Mesendoderm (in vitro differentiated cells): ENCODE results near the gene KIAA0319L.

Experiments
- DNase-seq: peaks from one replicate; pipeline ENCODE4 v3.0.0; 2013
- H2AK5ac ChIP-seq: 2 replicates; pipeline ENCODE4 v1.6.1; 2013; ENCODE audit warnings: low read length, inconsistent platforms
- H2BK120ac ChIP-seq: 2 replicates; pipeline ENCODE4 v1.6.1; 2013; ENCODE audit warnings: low read depth, mild to moderate bottlenecking, low read length, moderate library complexity, mixed read lengths
- H2BK15ac ChIP-seq: replicated peaks from 2 replicates; pipeline ENCODE4 v1.6.1; 2013; ENCODE audit warnings: low read depth, mild to moderate bottlenecking, moderate library complexity
- H2BK5ac ChIP-seq: 2 replicates; pipeline ENCODE4 v1.6.1; 2013; ENCODE audit warnings: low read length, inconsistent platforms
- H3K18ac ChIP-seq: 2 replicates; pipeline ENCODE4 v1.6.1; 2013; ENCODE audit warnings: mild to moderate bottlenecking, low read length, mixed read lengths
- H3K23ac ChIP-seq: one replicate; pipeline ENCODE4 v1.6.1; 2013; ENCODE audit warnings: low read length
- H3K27ac ChIP-seq: 2 replicates; pipeline ENCODE4 v1.5.1; 2013; ENCODE audit warnings: low read depth, mild to moderate bottlenecking, inconsistent platforms, low read length, moderate library complexity
- H3K27me3 ChIP-seq: 2 replicates; pipeline ENCODE4 v1.6.1; 2013; ENCODE audit warnings: low read length, control low read depth, mild to moderate bottlenecking, inconsistent platforms; ENCODE audit not compliant: insufficient read depth, poor library complexity
- H3K36me3 ChIP-seq: 2 replicates; pipeline ENCODE4 v1.6.1; 2013; ENCODE audit warnings: low read length, inconsistent platforms; ENCODE audit not compliant: control insufficient read depth, insufficient read depth
- H3K4ac ChIP-seq: one replicate; pipeline ENCODE4 v1.6.1; 2013; ENCODE audit warnings: low read depth, mild to moderate bottlenecking, low read length, moderate library complexity
- H3K4me1 ChIP-seq: 2 replicates; pipeline ENCODE4 v1.6.1; 2013; ENCODE audit warnings: low read depth, low read length, inconsistent platforms; ENCODE audit not compliant: control insufficient read depth
- H3K4me2 ChIP-seq: 2 replicates; pipeline ENCODE4 v1.6.1; 2013; ENCODE audit warnings: low read length
- H3K4me3 ChIP-seq: 2 replicates; pipeline ENCODE4 v1.5.1; 2013; ENCODE audit warnings: mild to moderate bottlenecking, low read length
- H3K56ac ChIP-seq: one replicate; pipeline ENCODE4 v1.6.1; 2013; ENCODE audit warnings: low read length
- H3K79me1 ChIP-seq: 2 replicates; pipeline ENCODE4 v1.6.1; 2013; ENCODE audit warnings: low read length, inconsistent platforms
- H3K79me2 ChIP-seq: 2 replicates; pipeline ENCODE4 v1.6.1; 2013; ENCODE audit warnings: mild to moderate bottlenecking, low read length; ENCODE audit not compliant: control insufficient read depth, insufficient read depth
- H3K9ac ChIP-seq: 2 replicates; pipeline ENCODE4 v1.6.1; 2013; ENCODE audit warnings: low read length, inconsistent platforms
- H4K5ac ChIP-seq: one replicate; pipeline ENCODE4 v1.6.1; 2013; ENCODE audit warnings: low read length
- H4K8ac ChIP-seq: one replicate; pipeline ENCODE4 v1.6.1; 2013; ENCODE audit warnings: low read depth, mild to moderate bottlenecking, control low read depth, low read length, moderate library complexity
- WGBS: extraction: QIAGEN DNeasy Blood & Tissue Kit; methylation state at CpG from one replicate; pipeline ENCODE4 v1.1.7; 2013; ENCODE audit warnings: low lambda C conversion rate, missing lambda C conversion rate; ENCODE audit not compliant: insufficient coverage; ENCODE audit errors: extremely low coverage; 5-methylcytosine and 5-hydroxymethylcytosine counted together

KIAA0319L gene

GRCh38 chr1:35406103-35406502, 151.1 kb downstream of the KIAA0319L start:
- Histone ChIP-seq H3K79me2 (no peaks in the 10 kb centered on the region), H3K36me3 (peaks cover 7% of the 10 kb centered on the region), H3K79me1 (no peaks in the 10 kb centered on the region), H3K4me2 (no peak overlapping the region), H3K27ac (peak overlapping the region; percentile 48), H2AK5ac (no peak overlapping the region), H3K4me3 (no peak overlapping the region), H3K18ac (peak overlapping the region; percentile 80), H4K8ac (no peak overlapping the region), H3K4ac (no peak overlapping the region), H3K4me1 (peaks cover 2% of the 10 kb centered on the region), H2BK15ac (no peak overlapping the region), H2BK5ac (no peak overlapping the region), H3K56ac (no peak overlapping the region), H3K9ac (no peak overlapping the region), H3K27me3 (no peaks in the 10 kb centered on the region), H3K23ac (no peak overlapping the region), H4K5ac (no peak overlapping the region), H2BK120ac (no peak overlapping the region)
- peak; percentile 38 for DNase-seq

DNA sequence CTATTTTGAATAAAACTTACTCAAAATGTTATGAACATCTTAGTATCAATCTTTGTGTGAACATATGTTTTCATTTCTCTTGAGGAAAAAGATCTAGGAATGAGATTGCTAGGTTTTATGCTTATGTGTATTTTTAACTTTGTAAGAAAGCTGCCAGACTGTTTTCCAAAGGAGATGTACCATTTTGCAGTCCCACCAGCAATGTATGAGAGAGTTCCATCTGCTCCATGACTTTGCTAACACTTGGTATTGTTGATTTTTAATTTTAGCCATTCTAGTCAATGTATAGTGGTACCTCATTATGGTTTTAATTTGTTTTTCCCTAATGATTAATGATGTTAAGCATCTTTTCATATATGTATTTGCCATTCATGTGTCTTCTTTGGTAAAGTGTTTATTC, 156.2 kb downstream of the KIAA0319L start:
- Histone ChIP-seq H2BK120ac (no peak overlapping the region), H3K79me2 (no peaks in the 10 kb centered on the region), H3K56ac (no peak overlapping the region), H4K8ac (no peak overlapping the region), H3K27me3 (no peaks in the 10 kb centered on the region), H4K5ac (no peak overlapping the region), H3K4me3 (no peak overlapping the region), H3K18ac (no peak overlapping the region), H3K79me1 (no peaks in the 10 kb centered on the region), H3K4ac (no peak overlapping the region), H3K36me3 (peaks cover 3% of the 10 kb centered on the region), H2BK15ac (no peak overlapping the region), H2AK5ac (no peak overlapping the region), H3K27ac (no peak overlapping the region), H3K23ac (no peak overlapping the region), H3K4me1 (peaks cover 1% of the 10 kb centered on the region), H2BK5ac (no peak overlapping the region), H3K9ac (no peak overlapping the region), H3K4me2 (no peak overlapping the region)
- DNase-seq = no peak

- Histone ChIP-seq H4K5ac (no peak overlapping the region), H3K27ac (no peak overlapping the region), H3K9ac (no peak overlapping the region), H3K27me3 (no peaks in the 10 kb centered on the region), H3K4me1 (peaks cover 2% of the 10 kb centered on the region), H3K18ac (no peak overlapping the region), H3K36me3 (peaks cover 3% of the 10 kb centered on the region), H3K79me2 (no peaks in the 10 kb centered on the region), H2AK5ac (no peak overlapping the region), H3K4ac (no peak overlapping the region), H2BK5ac (no peak overlapping the region), H3K79me1 (no peaks in the 10 kb centered on the region), H3K56ac (no peak overlapping the region), H3K4me2 (no peak overlapping the region), H2BK15ac (no peak overlapping the region), H4K8ac (no peak overlapping the region), H2BK120ac (no peak overlapping the region), H3K4me3 (no peak overlapping the region), H3K23ac (no peak overlapping the region)
- no peak for DNase-seq
- no CpG with 5 or more reads among the region's 3 CpGs for WGBS
These were observed 158.5 kb downstream of the KIAA0319L start for GRCh38 chr1:35398739-35399138.

DNA sequence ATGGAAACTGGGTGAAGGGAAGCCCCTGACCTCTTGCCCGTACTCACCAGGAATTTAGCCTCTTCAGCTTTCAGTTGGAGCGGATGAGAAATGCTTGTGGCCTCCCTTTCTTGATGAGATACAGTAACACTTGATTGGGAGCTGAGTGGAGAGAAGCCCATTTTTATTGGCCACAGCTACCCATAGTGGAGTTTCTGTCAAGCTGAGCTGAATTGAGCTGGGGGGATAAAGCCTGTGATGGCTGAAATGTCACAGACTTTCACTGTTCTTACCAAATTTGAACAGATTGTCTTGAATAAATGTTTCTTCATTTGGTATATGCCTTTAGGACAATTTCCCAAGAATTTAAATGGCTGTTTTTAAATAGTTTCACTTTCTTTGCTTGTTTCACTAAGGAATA, 162.8 kb downstream of the KIAA0319L start:
- no CpG with 5 or more reads among the region's 2 CpGs for WGBS
- no peak overlapping the region for H4K5ac ChIP-seq
- peak overlapping the region; percentile 90 for H2BK5ac ChIP-seq
- H3K79me1 ChIP-seq = no peaks in the 10 kb centered on the region
- no peaks in the 10 kb centered on the region for H3K27me3 ChIP-seq
- peak overlapping the region; percentile 15 for H4K8ac ChIP-seq
- H2AK5ac ChIP-seq = peak overlapping the region; percentile 79
- H3K4ac ChIP-seq = peak overlapping the region; percentile 41
- peak overlapping the region; percentile 65 for H3K18ac ChIP-seq
- H3K79me2 ChIP-seq = no peaks in the 10 kb centered on the region
- H2BK15ac ChIP-seq = no peak overlapping the region
- no peak overlapping the region for H3K4me2 ChIP-seq
- H3K4me3 ChIP-seq = no peak overlapping the region
- peak overlapping the region; percentile 82 for H2BK120ac ChIP-seq
- H3K4me1 ChIP-seq = peaks cover 6% of the 10 kb centered on the region
- peak overlapping the region; percentile 81 for H3K56ac ChIP-seq
- H3K36me3 ChIP-seq = peaks cover 2% of the 10 kb centered on the region
- H3K23ac ChIP-seq = no peak overlapping the region
- H3K27ac ChIP-seq = peak overlapping the region; percentile 13
- DNase-seq = peak; percentile 10
- no peak overlapping the region for H3K9ac ChIP-seq

DNA sequence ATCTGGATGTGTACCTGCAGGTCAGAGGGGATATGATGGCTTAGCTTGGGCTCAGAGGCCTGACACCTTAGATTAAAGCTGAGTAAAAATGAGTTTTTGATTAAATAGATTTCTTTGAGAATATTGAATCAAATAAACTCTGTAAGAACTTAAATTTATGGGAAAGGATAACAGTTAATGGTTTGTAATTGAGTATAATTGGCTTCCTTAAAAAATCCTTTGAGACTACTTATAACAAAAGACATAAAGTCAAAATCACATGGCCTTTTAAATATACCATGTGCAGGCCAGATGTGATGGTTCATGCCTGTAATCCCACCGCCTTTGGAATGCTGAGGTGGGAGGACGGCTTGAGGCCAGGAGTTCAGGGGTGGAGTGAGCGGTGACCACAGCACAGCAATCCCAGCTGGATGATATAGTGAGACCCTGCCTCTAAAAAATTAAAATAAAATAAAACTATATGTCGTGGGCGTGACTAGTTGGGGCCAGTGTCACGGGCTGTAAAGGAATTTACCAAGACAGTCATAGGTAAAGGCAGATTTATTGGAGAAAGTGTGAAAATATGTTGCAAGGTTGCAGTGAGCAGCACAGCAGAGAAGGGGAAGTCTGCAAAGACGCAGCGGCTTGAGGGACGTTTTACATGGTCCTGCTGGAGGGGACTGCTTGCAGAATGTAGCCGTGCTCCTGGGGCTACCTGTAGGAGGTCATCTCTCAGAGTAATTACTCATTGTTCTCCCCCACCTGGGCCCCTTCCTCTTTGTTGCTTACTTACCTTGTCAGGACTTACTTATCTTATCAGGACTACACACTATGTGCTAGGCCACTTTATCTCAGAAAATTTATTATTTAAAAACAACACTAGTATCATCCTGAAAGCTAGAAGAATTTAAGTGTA, 166.4 kb downstream of the KIAA0319L start:
- Histone ChIP-seq H2AK5ac (no peak overlapping the region), H3K4me2 (peak overlapping the region; percentile 35), H3K4me1 (peaks cover 8% of the 10 kb centered on the region), H3K27ac (peak overlapping the region; percentile 97), H3K18ac (peak overlapping the region; percentile 98), H3K4ac (peak overlapping the region; percentile 99), H3K79me2 (no peaks in the 10 kb centered on the region), H4K5ac (no peak overlapping the region), H3K79me1 (no peaks in the 10 kb centered on the region), H2BK15ac (no peak overlapping the region), H3K27me3 (no peaks in the 10 kb centered on the region), H2BK120ac (peak overlapping the region; percentile 94), H3K36me3 (peaks cover 3% of the 10 kb centered on the region), H3K4me3 (no peak overlapping the region), H3K56ac (peak overlapping the region; percentile 97), H2BK5ac (peak overlapping the region; percentile 100), H3K23ac (peak overlapping the region; percentile 95), H3K9ac (peak overlapping the region; percentile 79), H4K8ac (no peak overlapping the region)
- WGBS = no CpG with 5 or more reads among the region's 10 CpGs
- DNase-seq = peak; percentile 96

DNA sequence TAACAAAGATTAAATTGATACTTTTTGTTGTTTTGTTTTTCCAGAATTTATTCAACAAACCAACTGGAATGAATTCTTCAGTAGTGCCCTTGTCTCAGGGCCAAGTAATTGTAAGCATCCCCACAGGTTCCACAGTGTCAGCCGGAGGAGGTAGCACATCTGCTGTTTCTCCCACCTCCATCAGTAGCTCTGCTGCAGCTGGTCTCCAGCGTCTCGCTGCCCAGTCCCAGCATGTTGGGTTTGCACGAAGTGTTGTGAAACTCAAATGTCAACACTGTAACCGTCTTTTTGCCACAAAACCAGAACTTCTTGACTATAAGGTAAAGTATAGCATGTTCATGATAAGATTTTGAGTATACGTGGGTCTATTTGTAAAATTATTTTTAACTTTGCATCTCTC, 170.2 kb downstream of the KIAA0319L start:
- peak overlapping the region; percentile 28 for H4K8ac ChIP-seq
- no peaks in the 10 kb centered on the region for H3K79me1 ChIP-seq
- DNase-seq = peak; percentile 14
- H2AK5ac ChIP-seq = peak overlapping the region; percentile 45
- H3K18ac ChIP-seq = no peak overlapping the region
- no peak overlapping the region for H3K56ac ChIP-seq
- H3K23ac ChIP-seq = no peak overlapping the region
- H3K4me3 ChIP-seq = no peak overlapping the region
- no peak overlapping the region for H4K5ac ChIP-seq
- H3K9ac ChIP-seq = no peak overlapping the region
- H3K27me3 ChIP-seq = no peaks in the 10 kb centered on the region
- no peak overlapping the region for H2BK15ac ChIP-seq
- no peak overlapping the region for H3K4me2 ChIP-seq
- peak overlapping the region; percentile 52 for H2BK5ac ChIP-seq
- H2BK120ac ChIP-seq = no peak overlapping the region
- WGBS = no CpG with 5 or more reads among the region's 6 CpGs
- peaks cover 3% of the 10 kb centered on the region for H3K36me3 ChIP-seq
- no peaks in the 10 kb centered on the region for H3K79me2 ChIP-seq
- H3K27ac ChIP-seq = peak overlapping the region; percentile 27
- H3K4me1 ChIP-seq = peaks cover 6% of the 10 kb centered on the region
- no peak overlapping the region for H3K4ac ChIP-seq
